ENCODE data around the gene TTC7B.

DNA sequence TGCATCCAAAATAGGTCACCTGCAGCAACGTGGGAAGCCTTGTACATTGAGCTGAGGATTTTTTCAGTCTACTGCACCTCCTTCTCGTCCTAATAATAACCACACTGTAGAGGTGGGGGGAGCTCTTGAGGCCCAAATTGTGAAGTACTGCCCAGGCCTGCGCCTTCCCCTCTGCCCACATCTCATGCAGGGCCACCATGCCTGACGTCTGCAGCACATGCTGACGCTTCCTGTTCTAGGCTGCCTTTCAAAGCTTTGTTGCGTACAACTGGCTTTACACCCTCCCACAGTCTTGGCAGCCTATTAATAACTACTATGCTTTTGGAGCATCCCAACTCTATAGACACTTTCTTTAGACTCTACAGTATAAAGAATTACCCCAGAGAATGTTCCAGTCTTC lies 26.5 kb upstream of the TTC7B start:
- TF ChIP-seq, protein P1, sequence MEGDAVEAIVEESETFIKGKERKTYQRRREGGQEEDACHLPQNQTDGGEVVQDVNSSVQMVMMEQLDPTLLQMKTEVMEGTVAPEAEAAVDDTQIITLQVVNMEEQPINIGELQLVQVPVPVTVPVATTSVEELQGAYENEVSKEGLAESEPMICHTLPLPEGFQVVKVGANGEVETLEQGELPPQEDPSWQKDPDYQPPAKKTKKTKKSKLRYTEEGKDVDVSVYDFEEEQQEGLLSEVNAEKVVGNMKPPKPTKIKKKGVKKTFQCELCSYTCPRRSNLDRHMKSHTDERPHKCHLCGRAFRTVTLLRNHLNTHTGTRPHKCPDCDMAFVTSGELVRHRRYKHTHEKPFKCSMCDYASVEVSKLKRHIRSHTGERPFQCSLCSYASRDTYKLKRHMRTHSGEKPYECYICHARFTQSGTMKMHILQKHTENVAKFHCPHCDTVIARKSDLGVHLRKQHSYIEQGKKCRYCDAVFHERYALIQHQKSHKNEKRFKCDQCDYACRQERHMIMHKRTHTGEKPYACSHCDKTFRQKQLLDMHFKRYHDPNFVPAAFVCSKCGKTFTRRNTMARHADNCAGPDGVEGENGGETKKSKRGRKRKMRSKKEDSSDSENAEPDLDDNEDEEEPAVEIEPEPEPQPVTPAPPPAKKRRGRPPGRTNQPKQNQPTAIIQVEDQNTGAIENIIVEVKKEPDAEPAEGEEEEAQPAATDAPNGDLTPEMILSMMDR (conservative IDR thresholded peaks at IDR 0.05; ENCODE audit: low read depth in 2 of 2), result no peak
- TF ChIP-seq EZH2phosphoT487 (IDR thresholded peaks at IDR 0.05; ENCODE audit: unreplicated experiment) (no peak), EZH2 (IDR thresholded peaks at IDR 0.05; ENCODE audit: low read depth, unreplicated experiment) (no peak), POLR2AphosphoS5 (IDR thresholded peaks at IDR 0.05; ENCODE audit: low read depth) (no peak)
- TF ChIP-seq, protein P2, sequence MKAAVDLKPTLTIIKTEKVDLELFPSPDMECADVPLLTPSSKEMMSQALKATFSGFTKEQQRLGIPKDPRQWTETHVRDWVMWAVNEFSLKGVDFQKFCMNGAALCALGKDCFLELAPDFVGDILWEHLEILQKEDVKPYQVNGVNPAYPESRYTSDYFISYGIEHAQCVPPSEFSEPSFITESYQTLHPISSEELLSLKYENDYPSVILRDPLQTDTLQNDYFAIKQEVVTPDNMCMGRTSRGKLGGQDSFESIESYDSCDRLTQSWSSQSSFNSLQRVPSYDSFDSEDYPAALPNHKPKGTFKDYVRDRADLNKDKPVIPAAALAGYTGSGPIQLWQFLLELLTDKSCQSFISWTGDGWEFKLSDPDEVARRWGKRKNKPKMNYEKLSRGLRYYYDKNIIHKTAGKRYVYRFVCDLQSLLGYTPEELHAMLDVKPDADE (IDR thresholded peaks at IDR 0.05), result no peak

Measured in GM23338 (cell line).